WTC11 (cell line): ENCODE results near the gene FNDC11. TPM values are rescaled to one million over a fixed set of nuclear protein-coding genes. Genes with fewer than 3 reads are reported as not detected.

Source experiments
- ATAC-seq: fragments of 200-7000 bp; cut with Tn5 transposase; 2 replicates; pipeline ENCODE4 v1.10.0; 2021; ENCODE audit warnings: mild to moderate bottlenecking, moderate library complexity
- CTCF ChIA-PET: fragments of 300-600 bp; sonication (Branson Sonifier 250); formaldehyde crosslinking; loops from one replicate; lab custom pipeline; 2021; ENCODE audit warnings: antibody characterized with exemption; lab: Charles Lee
- POLR2A ChIA-PET: fragments of 350-600 bp; sonication (Branson Sonifier 250); formaldehyde crosslinking; loops from one replicate; lab custom pipeline; 2021; ENCODE audit warnings: antibody characterized with exemption; lab: Charles Lee
- DNase-seq: peaks from one replicate; pipeline ENCODE4 v3.0.0; 2021; ENCODE audit warnings: low spot score
- H3K27ac Mint-ChIP-seq: 2 replicates; pipeline ENCODE4 v1.8.0; 2021; ENCODE audit warnings: mixed read lengths
- H3K27me3 Mint-ChIP-seq: 2 replicates; pipeline ENCODE4 v1.8.0; 2021; ENCODE audit warnings: low read depth, mild to moderate bottlenecking, moderate library complexity, mixed read lengths
- H3K36me3 Mint-ChIP-seq: 2 replicates; pipeline ENCODE4 v1.8.0; 2021; ENCODE audit warnings: mixed read lengths
- H3K4me1 Mint-ChIP-seq: 2 replicates; pipeline ENCODE4 v1.8.0; 2022; ENCODE audit warnings: mixed read lengths
- H3K4me3 Mint-ChIP-seq: 2 replicates; pipeline ENCODE4 v1.8.0; 2021; ENCODE audit warnings: mild to moderate bottlenecking, moderate library complexity, mixed read lengths
- H3K9me3 Mint-ChIP-seq: 2 replicates; pipeline ENCODE4 v1.8.0; 2021; ENCODE audit warnings: mixed read lengths
- GABPB1 ChIP-seq: sonication (generic); formaldehyde crosslinking; IDR thresholded peaks from 2 replicates; pipeline ENCODE4 v1.8.1; 2023; ENCODE audit warnings: mild to moderate bottlenecking, missing genetic modification reagents
- HMGA2 ChIP-seq: fragments of 250-450 bp; sonication (Bioruptor Pico); IDR thresholded peaks from 2 replicates; pipeline ENCODE4 v1.4.0; 2021; ENCODE audit warnings: mild to moderate bottlenecking, moderate library complexity
- HMGXB4 ChIP-seq: sonication (generic); formaldehyde crosslinking; IDR thresholded peaks from 2 replicates; pipeline ENCODE4 v1.8.1; 2023; ENCODE audit warnings: mild to moderate bottlenecking, moderate library complexity, missing genetic modification reagents
- MAX ChIP-seq: sonication (generic); formaldehyde crosslinking; IDR thresholded peaks from 2 replicates; pipeline ENCODE4 v1.8.0; 2022; ENCODE audit warnings: mild to moderate bottlenecking, missing genetic modification reagents
- NR2C2 ChIP-seq: sonication (generic); formaldehyde crosslinking; IDR thresholded peaks from 2 replicates; pipeline ENCODE4 v1.8.0; 2022; ENCODE audit warnings: mild to moderate bottlenecking, missing genetic modification reagents
- OVOL2 ChIP-seq: fragments of 250-450 bp; sonication (Bioruptor Pico); IDR thresholded peaks from 2 replicates; pipeline ENCODE4 v1.9.0; 2021; ENCODE audit warnings: mild to moderate bottlenecking, borderline replicate concordance
- RORB ChIP-seq: fragments of 250-450 bp; sonication (Bioruptor Pico); IDR thresholded peaks from 2 replicates; pipeline ENCODE4 v1.9.0; 2021; ENCODE audit warnings: mild to moderate bottlenecking
- SMAD3 ChIP-seq: sonication (generic); formaldehyde crosslinking; IDR thresholded peaks from 2 replicates; pipeline ENCODE4 v1.8.0; 2022; ENCODE audit warnings: missing genetic modification reagents, mild to moderate bottlenecking, borderline replicate concordance
- STAT6 ChIP-seq: sonication (generic); formaldehyde crosslinking; conservative IDR thresholded peaks from 2 replicates; pipeline ENCODE4 v1.8.1; 2023; ENCODE audit warnings: mild to moderate bottlenecking, low read depth, missing genetic modification reagents, moderate library complexity
- ZNF396 ChIP-seq: fragments of 250-450 bp; sonication (Bioruptor Pico); IDR thresholded peaks from 2 replicates; pipeline ENCODE4 v1.8.0; 2021; ENCODE audit warnings: mild to moderate bottlenecking, moderate library complexity, borderline replicate concordance
- ZNF425 ChIP-seq: fragments of 250-450 bp; sonication (Bioruptor Pico); conservative IDR thresholded peaks from 2 replicates; pipeline ENCODE4 v1.9.0; 2021; ENCODE audit warnings: mild to moderate bottlenecking
- total RNA-seq: library from RNA; stranded (reverse); gene quantifications from 3 replicates; pipeline ENCODE4 v1.2.3, GENCODE V29; 2021
- TF ChIP-seq, protein P1 (sequence below): sonication (generic); formaldehyde crosslinking; IDR thresholded peaks from 2 replicates; pipeline ENCODE4 v1.8.0; 2023; ENCODE audit warnings: missing genetic modification reagents
- TF ChIP-seq, protein P2 (sequence below): sonication (generic); formaldehyde crosslinking; IDR thresholded peaks from 2 replicates; pipeline ENCODE4 v1.8.0; 2023; ENCODE audit warnings: mild to moderate bottlenecking, missing genetic modification reagents

Gene FNDC11
- total RNA-seq, 1 experiment from 2014 or later = 3.8 TPM

- TF ChIP-seq, protein P1, sequence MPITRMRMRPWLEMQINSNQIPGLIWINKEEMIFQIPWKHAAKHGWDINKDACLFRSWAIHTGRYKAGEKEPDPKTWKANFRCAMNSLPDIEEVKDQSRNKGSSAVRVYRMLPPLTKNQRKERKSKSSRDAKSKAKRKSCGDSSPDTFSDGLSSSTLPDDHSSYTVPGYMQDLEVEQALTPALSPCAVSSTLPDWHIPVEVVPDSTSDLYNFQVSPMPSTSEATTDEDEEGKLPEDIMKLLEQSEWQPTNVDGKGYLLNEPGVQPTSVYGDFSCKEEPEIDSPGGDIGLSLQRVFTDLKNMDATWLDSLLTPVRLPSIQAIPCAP (CRISPR knock-in tag) = no peak
- no peak for TF ChIP-seq ZNF425 (CRISPR knock-in tag)
- TF ChIP-seq STAT6 (CRISPR knock-in tag) = no peak
- TF ChIP-seq, protein P2, sequence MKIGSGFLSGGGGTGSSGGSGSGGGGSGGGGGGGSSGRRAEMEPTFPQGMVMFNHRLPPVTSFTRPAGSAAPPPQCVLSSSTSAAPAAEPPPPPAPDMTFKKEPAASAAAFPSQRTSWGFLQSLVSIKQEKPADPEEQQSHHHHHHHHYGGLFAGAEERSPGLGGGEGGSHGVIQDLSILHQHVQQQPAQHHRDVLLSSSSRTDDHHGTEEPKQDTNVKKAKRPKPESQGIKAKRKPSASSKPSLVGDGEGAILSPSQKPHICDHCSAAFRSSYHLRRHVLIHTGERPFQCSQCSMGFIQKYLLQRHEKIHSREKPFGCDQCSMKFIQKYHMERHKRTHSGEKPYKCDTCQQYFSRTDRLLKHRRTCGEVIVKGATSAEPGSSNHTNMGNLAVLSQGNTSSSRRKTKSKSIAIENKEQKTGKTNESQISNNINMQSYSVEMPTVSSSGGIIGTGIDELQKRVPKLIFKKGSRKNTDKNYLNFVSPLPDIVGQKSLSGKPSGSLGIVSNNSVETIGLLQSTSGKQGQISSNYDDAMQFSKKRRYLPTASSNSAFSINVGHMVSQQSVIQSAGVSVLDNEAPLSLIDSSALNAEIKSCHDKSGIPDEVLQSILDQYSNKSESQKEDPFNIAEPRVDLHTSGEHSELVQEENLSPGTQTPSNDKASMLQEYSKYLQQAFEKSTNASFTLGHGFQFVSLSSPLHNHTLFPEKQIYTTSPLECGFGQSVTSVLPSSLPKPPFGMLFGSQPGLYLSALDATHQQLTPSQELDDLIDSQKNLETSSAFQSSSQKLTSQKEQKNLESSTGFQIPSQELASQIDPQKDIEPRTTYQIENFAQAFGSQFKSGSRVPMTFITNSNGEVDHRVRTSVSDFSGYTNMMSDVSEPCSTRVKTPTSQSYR (CRISPR knock-in tag) = no peak
- no peak for TF ChIP-seq ZNF396 (CRISPR knock-in tag)
- no peak for TF ChIP-seq OVOL2
Observed at GRCh38 chr20:63522981-63523611, 30.9 kb upstream of the FNDC11 start (continued).

- H3K36me3 Mint-ChIP-seq = peaks cover 21% of the 10 kb centered on the region
- H3K9me3 Mint-ChIP-seq = peaks cover 8% of the 10 kb centered on the region; the same call in 1 of the 2 replicates
- DNase-seq (no peak), ATAC-seq (no peak)
- CTCF ChIA-PET = interaction anchor here (2.4 kb wide), 1 partner anchor 28 kb away, joined by 8 read pairs; no protein-coding TSS in a partner anchor
- no peak overlapping the region for H3K27ac Mint-ChIP-seq
- H3K4me3 Mint-ChIP-seq = no peak overlapping the region
- no peak for TF ChIP-seq MAX (CRISPR knock-in tag)
- TF ChIP-seq HMGXB4 (CRISPR knock-in tag) = no peak
- no peak for TF ChIP-seq HMGA2 (CRISPR knock-in tag)
- TF ChIP-seq NR2C2 (CRISPR knock-in tag) = no peak
- TF ChIP-seq GABPB1 = no peak
- no peak for TF ChIP-seq RORB (CRISPR knock-in tag)
- TF ChIP-seq SMAD3 (CRISPR knock-in tag) = no peak
- TF ChIP-seq, all 79 proteins: peak for 0
- POLR2A ChIA-PET = no interaction called here
- Mint-ChIP-seq H3K4me1 (0 out of 2 replicates have a peak, but pooled peaks cover 2% of the 10 kb centered on the region), H3K27me3 (peaks cover 3% of the 10 kb centered on the region; the same call in 1 of the 2 replicates)
Observed at GRCh38 chr20:63525185-63525584, 28.8 kb upstream of the FNDC11 start.
